Kidney (tissue), 14 donors: Measurements from ENCODE around the gene MMP26. TPM values are rescaled to one million over a fixed set of nuclear protein-coding genes. Genes with fewer than 3 reads are reported as not detected.

ENCODE experiments used
- DNase-seq, 5 donors: peaks; one replicate each; pipeline ENCODE4 v3.0.0-alpha.2; 2013 to 2020
- FAIRE-seq: peaks from 2 replicates; lab custom pipeline; 2012; peaks lifted over from hg19 to GRCh38; lab: Jason Lieb, UNC
- H3K27ac ChIP-seq, 2 donors: one replicate each; pipeline ENCODE4 v1.7.0; 2013; ENCODE audit warnings: low read depth in 2 of 2, low read length in 2 of 2, inconsistent platforms in 1 of 2
- H3K27me3 ChIP-seq: one replicate; pipeline ENCODE4 v1.7.1; 2013; ENCODE audit warnings: low read length, inconsistent platforms; ENCODE audit not compliant: control insufficient read depth, insufficient read depth
- H3K36me3 ChIP-seq, 3 donors: one replicate each; pipeline versions ENCODE4 v1.7.0 to v1.7.1; 2013; ENCODE audit warnings: low read length in 3 of 3, control low read depth in 1 of 3, inconsistent platforms in 1 of 3; ENCODE audit not compliant: insufficient read depth in 3 of 3, control insufficient read depth in 2 of 3
- H3K4me1 ChIP-seq, 3 donors: one replicate each; pipeline versions ENCODE4 v1.7.0 to v1.7.1; 2013; ENCODE audit warnings: low read length in 3 of 3, inconsistent platforms in 1 of 3, low read depth in 1 of 3; ENCODE audit not compliant: control insufficient read depth in 2 of 3, insufficient read depth in 2 of 3
- H3K4me3 ChIP-seq, 3 donors: one replicate each; pipeline versions ENCODE4 v1.7.0 to v1.8.1; 2013; ENCODE audit warnings: low read length in 3 of 3, control low read depth in 1 of 3, inconsistent platforms in 1 of 3
- H3K9ac ChIP-seq, 3 donors: one replicate each; pipeline versions ENCODE4 v1.7.0 to v1.7.1; 2013; ENCODE audit warnings: low read length in 3 of 3, control low read depth in 1 of 3, inconsistent platforms in 1 of 3
- H3K9me3 ChIP-seq, 3 donors: one replicate each; pipeline versions ENCODE4 v1.7.0 to v1.7.1; 2013; ENCODE audit warnings: low read length in 3 of 3, control low read depth in 1 of 3, inconsistent platforms in 1 of 3; ENCODE audit not compliant: control insufficient read depth in 2 of 3, insufficient read depth in 1 of 3
- CTCF ChIP-seq: IDR thresholded peaks from 3 replicates; pipeline ENCODE4 v1.5.1; 2012; ENCODE audit warnings: mild to moderate bottlenecking, moderate library complexity, borderline replicate concordance; ENCODE audit not compliant: insufficient read depth; ENCODE audit errors: extremely low read depth
- intact Hi-C: fragments of 100-400 bp; cut with DNase I; formaldehyde crosslinking; loops from one replicate; pipeline ENCODE4 v1.11.1; 2022
- polyA plus RNA-seq: library from polyadenylated mRNA; stranded (reverse); fragments of 350-450 nt; fragmentation: Illumina TruSeq; extraction: RNeasy Lipid Tissue Mini Kit (QIAGEN cat#74804); gene quantifications from one replicate; pipeline ENCODE4 v1.2.3, GENCODE V29; 2014; ENCODE audit warnings: low read depth, low replicate concordance; ENCODE audit not compliant: insufficient read depth
- total RNA-seq: library from RNA; stranded (reverse); fragmentation: NEBNext Ultra II Directional; extraction: Animal tissue kit (Norgen Biotek cat#: 25700); gene quantifications from one replicate; pipeline ENCODE4 v1.2.1, GENCODE V29; 2021
- donor health status: control.
- donor health status: control.
- donor health status: control.
- donor health status: control.
- donor health status: control.
- donor health status: DM: yes; HTN: yes; CAD: no.
- donor health status: Normal renal cell carcinoma (clear cell type).

MMP26 gene
- total and polyA plus RNA-seq, 2 donors from 2014 or later: not detected

- Histone ChIP-seq H3K27me3 (no peaks in the 10 kb centered on the region), H3K9ac (no peak overlapping the region), H3K9me3 (no peaks in the 10 kb centered on the region), H3K36me3 (no peaks in the 10 kb centered on the region), H3K4me1 (peaks cover 0 to 4% (median 0%) of the 10 kb centered on the region in 3 donors), H3K4me3 (no peak overlapping the region), H3K27ac (no peak overlapping the region)
- intact Hi-C loops: no loop called here
- peak in 4 of 5 donors; percentile 52 to 71 (median 56) for DNase-seq
- TF ChIP-seq CTCF: no peak
- no peak for FAIRE-seq
These were observed 21.8 kb upstream of the MMP26 start for GRCh38 chr11:4682623-4683419.

GRCh38 chr11:4684631-4685285 is 19.8 kb upstream of the MMP26 start:
- H3K27ac ChIP-seq: no peak overlapping the region
- DNase-seq: no peak
- H3K4me3 ChIP-seq: no peak overlapping the region
- no peak for FAIRE-seq
- no peak for TF ChIP-seq CTCF
- H3K36me3 ChIP-seq: no peaks in the 10 kb centered on the region
- H3K9me3 ChIP-seq: no peaks in the 10 kb centered on the region
- no peaks in the 10 kb centered on the region for H3K27me3 ChIP-seq
- H3K9ac ChIP-seq: no peak overlapping the region
- H3K4me1 ChIP-seq: peaks cover 0 to 4% (median 0%) of the 10 kb centered on the region in 3 donors
- intact Hi-C loops: no loop called here

- Histone ChIP-seq H3K36me3 (no peaks in the 10 kb centered on the region), H3K9ac (no peak overlapping the region), H3K27ac (no peak overlapping the region), H3K4me1 (peaks cover 0 to 2% (median 0%) of the 10 kb centered on the region in 3 donors), H3K4me3 (no peak overlapping the region), H3K9me3 (no peaks in the 10 kb centered on the region), H3K27me3 (no peaks in the 10 kb centered on the region)
- FAIRE-seq: no peak
- peak in 1 of 5 donors; percentile 46 for DNase-seq
- intact Hi-C loops: no loop called here
- TF ChIP-seq CTCF: no peak
These were observed 9.1 kb upstream of the MMP26 start for GRCh38 chr11:4695442-4695841.
